B cell (primary cell): ENCODE data around the gene CASP5. TPM values are rescaled to one million over a fixed set of nuclear protein-coding genes. Genes with fewer than 3 reads are reported as not detected.
A peak's percentile ranks its signal among the peaks of the same experiment; 100 is the strongest.

Source experiments
- ATAC-seq: fragments of 200-7000 bp; cut with Tn5 transposase; one replicate; pipeline ENCODE4 v1.10.0; 2021; ENCODE audit warnings: low read depth, mild to moderate bottlenecking, moderate number of reproducible peaks, moderate library complexity
- CTCF ChIA-PET: fragments of 350-600 bp; sonication (Branson Sonifier 250); formaldehyde crosslinking; loops from one replicate; lab custom pipeline; 2021; ENCODE audit warnings: antibody characterized with exemption, inconsistent platforms; lab: Charles Lee
- POLR2A ChIA-PET: fragments of 350-600 bp; sonication (Branson Sonifier 250); formaldehyde crosslinking; loops from one replicate; lab custom pipeline; 2021; ENCODE audit warnings: antibody characterized with exemption; lab: Charles Lee
- DNase-seq: peaks from one replicate; pipeline ENCODE4 v3.0.0; 2013
- H2AFZ ChIP-seq: 2 replicates; pipeline ENCODE4 v1.6.1; 2012; ENCODE audit warnings: mild to moderate bottlenecking, low read depth, low read length; ENCODE audit not compliant: insufficient read depth, poor library complexity, severe bottlenecking
- H3K27ac ChIP-seq, 2 donors: 1 replicate in 1 of 2; 2 replicates in 1 of 2; pipeline ENCODE4 v1.5.1; 2012 to 2013; ENCODE audit warnings: low read length in 2 of 2, mild to moderate bottlenecking in 2 of 2, moderate library complexity in 1 of 2
- H3K27me3 ChIP-seq, 4 experiments: fragments of 200-600 bp in 1 of 4; sonication (generic) in 1 of 4; replicated peaks in 1 of 4; 1 replicate in 2 of 4; 2 replicates in 2 of 4; pipeline versions ENCODE4 v1.6.1 to v1.7.0; 2013 to 2016; ENCODE audit warnings: low read length in 3 of 4, mild to moderate bottlenecking in 2 of 4, mixed read lengths in 1 of 4, moderate library complexity in 1 of 4; ENCODE audit not compliant: insufficient read depth in 4 of 4, control insufficient read depth in 3 of 4; ENCODE audit errors: control extremely low read depth in 1 of 4
- H3K36me3 ChIP-seq, 2 experiments: replicated peaks in 1 of 2; 1 replicate in 1 of 2; 2 replicates in 1 of 2; pipeline versions ENCODE4 v1.6.1 to v1.7.1; 2013; ENCODE audit warnings: low read length in 1 of 2; ENCODE audit not compliant: insufficient read depth in 2 of 2, control insufficient read depth in 1 of 2; ENCODE audit errors: control extremely low read depth in 1 of 2, extremely low read depth in 1 of 2
- H3K4me1 ChIP-seq, 2 donors: fragments of 200-600 bp in 1 of 2; sonication (generic) in 1 of 2; 1 replicate in 1 of 2; 2 replicates in 1 of 2; pipeline versions ENCODE4 v1.5.1 to v1.6.1; 2013 to 2017; ENCODE audit warnings: low read length in 2 of 2; ENCODE audit not compliant: control insufficient read depth in 2 of 2, insufficient read depth in 2 of 2
- H3K4me2 ChIP-seq: replicated peaks from 2 replicates; pipeline ENCODE3; 2012; ENCODE audit warnings: mild to moderate bottlenecking, low read depth, low read length; ENCODE audit not compliant: poor library complexity, severe bottlenecking
- H3K4me3 ChIP-seq, 5 experiments: fragments of 200-600 bp in 1 of 5; sonication (generic) in 1 of 5; 1 replicate in 3 of 5; 2 replicates in 2 of 5; pipeline versions ENCODE4 v1.5.1 to v1.7.0; 2011 to 2016; ENCODE audit warnings: low read length in 4 of 5, mild to moderate bottlenecking in 4 of 5, low read depth in 2 of 5, control low read depth in 1 of 5, moderate library complexity in 1 of 5; ENCODE audit not compliant: insufficient read depth in 1 of 5; ENCODE audit errors: control extremely low read depth in 1 of 5, extremely low read depth in 1 of 5
- H3K79me2 ChIP-seq: fragments of 200-600 bp; sonication (generic); one replicate; pipeline ENCODE4 v1.6.0; 2016; ENCODE audit warnings: low read length; ENCODE audit not compliant: control insufficient read depth, insufficient read depth
- H3K9ac ChIP-seq: fragments of 200-600 bp; sonication (generic); 2 replicates; pipeline ENCODE4 v1.6.1; 2017; ENCODE audit warnings: mild to moderate bottlenecking, low read length, moderate library complexity
- H3K9me3 ChIP-seq, 3 donors: one replicate each; pipeline versions ENCODE4 v1.6.1 to v1.7.1; 2013; ENCODE audit warnings: low read length in 2 of 3; ENCODE audit not compliant: control insufficient read depth in 2 of 3, insufficient read depth in 1 of 3; ENCODE audit errors: control extremely low read depth in 1 of 3
- H4K20me1 ChIP-seq: 2 replicates; pipeline ENCODE4 v1.6.0; 2012; ENCODE audit warnings: mild to moderate bottlenecking, low read length; ENCODE audit not compliant: insufficient read depth, control insufficient read depth, poor library complexity, severe bottlenecking
- H3K27ac Mint-ChIP-seq: one replicate; pipeline ENCODE4 v1.8.0; 2021; ENCODE audit warnings: mixed read lengths
- H3K27me3 Mint-ChIP-seq: one replicate; pipeline ENCODE4 v1.8.0; 2021; ENCODE audit warnings: mixed read lengths
- H3K4me1 Mint-ChIP-seq: one replicate; pipeline ENCODE4 v1.8.0; 2021; ENCODE audit warnings: mixed read lengths
- H3K4me3 Mint-ChIP-seq: one replicate; pipeline ENCODE4 v1.8.0; 2021; ENCODE audit warnings: mixed read lengths
- H3K9me3 Mint-ChIP-seq: one replicate; pipeline ENCODE4 v1.8.0; 2022; ENCODE audit warnings: mixed read lengths; ENCODE audit not compliant: insufficient read depth
- EZH2 ChIP-seq: IDR thresholded peaks from 2 replicates; pipeline ENCODE4 v1.6.1; 2012; ENCODE audit warnings: borderline replicate concordance, low read depth, mild to moderate bottlenecking, moderate library complexity, low read length; ENCODE audit not compliant: insufficient read depth, poor library complexity, severe bottlenecking
- WGBS: methylation state at CpG from one replicate; pipeline ENCODE4 v1.1.5; 2013; ENCODE audit warnings: missing lambda C conversion rate; ENCODE audit not compliant: insufficient coverage; 5-methylcytosine and 5-hydroxymethylcytosine counted together
- intact Hi-C: fragments of 100-400 bp; cut with micrococcal nuclease; formaldehyde crosslinking; loops from one replicate; pipeline ENCODE4 v1.10.0; 2022
- polyA plus RNA-seq: library from polyadenylated mRNA; depleted of rRNA; stranded (reverse); fragments of >200 nt; gene quantifications from 2 replicates; pipeline ENCODE4 v1.2.3, GENCODE V29; 2012
- total RNA-seq, 2 donors: library from RNA; stranded (reverse); fragments of 120-200 nt in 1 of 2; gene quantifications; 1 replicate in 1 of 2; 2 replicates in 1 of 2; pipeline versions ENCODE4 v1.2.3 to v1.2.4, GENCODE V29; 2013 to 2022
- TF ChIP-seq, protein P1 (sequence below): fragments of 200-600 bp; IDR thresholded peaks from one replicate; pipeline ENCODE4 v1.8.0; 2022; ENCODE audit warnings: antibody characterized with exemption, mild to moderate bottlenecking

The CASP5 gene
- total and polyA plus RNA-seq, 2 donors (not counting 1 experiment from before 2014, with no cell fraction given): 0.09 TPM; not detected in 1

DNA sequence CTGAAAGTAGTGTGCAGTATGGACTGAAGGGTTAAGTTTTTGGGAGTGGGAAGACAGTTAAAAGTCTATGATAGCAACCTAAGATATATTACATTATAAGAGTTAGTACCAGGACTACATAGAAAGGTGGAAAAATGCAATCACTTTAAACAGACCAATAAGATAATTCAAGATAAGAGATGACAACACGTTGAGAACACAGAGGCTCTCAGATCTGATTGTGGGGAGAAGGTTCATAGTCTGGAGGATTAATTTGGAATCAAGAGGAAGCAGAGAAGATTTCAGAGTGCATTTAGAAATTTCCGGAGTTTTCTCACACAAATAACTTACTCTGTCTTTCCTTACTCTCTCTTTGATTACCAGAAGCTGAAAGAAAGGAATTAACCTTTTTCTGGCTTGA lies 441 bp downstream of the CASP5 start:
- peaks cover 27% of the 10 kb centered on the region for H3K4me1 Mint-ChIP-seq
- no peaks in the 10 kb centered on the region for H3K27me3 Mint-ChIP-seq
- Histone ChIP-seq H3K27ac (peak overlapping the region in 1 of 2 donors; percentile 40), H3K79me2 (no peaks in the 10 kb centered on the region), H3K9me3 (no peaks in the 10 kb centered on the region), H3K27me3 (no peaks in the 10 kb centered on the region), H2AFZ (no peak overlapping the region), H3K4me2 (peak overlapping the region; percentile 39), H3K4me3 (no peak overlapping the region), H3K4me1 (peaks cover 11 to 17% of the 10 kb centered on the region in 2 donors), H3K9ac (no peak overlapping the region), H3K36me3 (peaks cover 6 to 20% of the 10 kb centered on the region in 2 experiments), H4K20me1 (no peaks in the 10 kb centered on the region)
- no CpG with 5 or more reads among the region's 2 CpGs for WGBS
- ChIA-PET POLR2A (interaction anchor here (0.8 kb wide), 1 partner anchor 11 kb away, joined by 3 read pairs; no protein-coding TSS in a partner anchor), CTCF (no interaction called here)
- DNase-seq: no peak
- H3K4me3 Mint-ChIP-seq: no peak overlapping the region
- no peaks in the 10 kb centered on the region for H3K9me3 Mint-ChIP-seq
- intact Hi-C loops: no loop called here
- peak overlapping the region; percentile 23 for H3K27ac Mint-ChIP-seq
- no peak for ATAC-seq
- no peak for TF ChIP-seq EZH2
- TF ChIP-seq, protein P1, sequence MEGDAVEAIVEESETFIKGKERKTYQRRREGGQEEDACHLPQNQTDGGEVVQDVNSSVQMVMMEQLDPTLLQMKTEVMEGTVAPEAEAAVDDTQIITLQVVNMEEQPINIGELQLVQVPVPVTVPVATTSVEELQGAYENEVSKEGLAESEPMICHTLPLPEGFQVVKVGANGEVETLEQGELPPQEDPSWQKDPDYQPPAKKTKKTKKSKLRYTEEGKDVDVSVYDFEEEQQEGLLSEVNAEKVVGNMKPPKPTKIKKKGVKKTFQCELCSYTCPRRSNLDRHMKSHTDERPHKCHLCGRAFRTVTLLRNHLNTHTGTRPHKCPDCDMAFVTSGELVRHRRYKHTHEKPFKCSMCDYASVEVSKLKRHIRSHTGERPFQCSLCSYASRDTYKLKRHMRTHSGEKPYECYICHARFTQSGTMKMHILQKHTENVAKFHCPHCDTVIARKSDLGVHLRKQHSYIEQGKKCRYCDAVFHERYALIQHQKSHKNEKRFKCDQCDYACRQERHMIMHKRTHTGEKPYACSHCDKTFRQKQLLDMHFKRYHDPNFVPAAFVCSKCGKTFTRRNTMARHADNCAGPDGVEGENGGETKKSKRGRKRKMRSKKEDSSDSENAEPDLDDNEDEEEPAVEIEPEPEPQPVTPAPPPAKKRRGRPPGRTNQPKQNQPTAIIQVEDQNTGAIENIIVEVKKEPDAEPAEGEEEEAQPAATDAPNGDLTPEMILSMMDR: no peak

DNA sequence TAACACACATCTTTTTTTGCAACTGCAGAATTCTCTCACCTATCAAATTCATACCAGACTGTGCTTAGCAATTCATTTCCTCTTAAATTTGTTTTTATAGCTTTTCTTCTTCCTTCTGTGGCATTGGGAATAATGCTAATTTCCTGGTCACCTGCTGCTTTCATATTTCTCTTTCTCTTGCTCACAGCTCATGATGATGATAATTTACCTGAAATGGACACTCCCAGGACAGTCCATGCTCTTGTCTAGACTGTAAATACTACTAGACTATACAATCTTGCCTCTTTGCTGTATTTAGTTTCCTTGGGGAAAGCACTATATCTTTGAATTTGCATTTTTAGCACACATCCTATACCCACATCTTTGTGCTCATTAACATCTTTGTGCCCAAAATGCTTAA lies 15.5 kb downstream of the CASP5 start:
- Mint-ChIP-seq H3K27ac (no peak overlapping the region), H3K4me3 (no peak overlapping the region), H3K4me1 (no peaks in the 10 kb centered on the region), H3K9me3 (no peaks in the 10 kb centered on the region), H3K27me3 (no peaks in the 10 kb centered on the region)
- H3K4me3 ChIP-seq: no peak overlapping the region
- no peaks in the 10 kb centered on the region for H3K79me2 ChIP-seq
- H3K4me1 ChIP-seq: no peaks in the 10 kb centered on the region
- no peaks in the 10 kb centered on the region for H3K9me3 ChIP-seq
- ChIA-PET CTCF (interaction anchor here (1.9 kb wide), 1 partner anchor 10 kb away, joined by 4 read pairs; no protein-coding TSS in a partner anchor), POLR2A (no interaction called here)
- no peaks in the 10 kb centered on the region for H4K20me1 ChIP-seq
- no peak for TF ChIP-seq EZH2
- TF ChIP-seq, protein P1: no peak
- H3K27ac ChIP-seq: no peak overlapping the region
- no peak for DNase-seq
- intact Hi-C loops: no loop called here
- H2AFZ ChIP-seq: no peak overlapping the region
- H3K36me3 ChIP-seq: no peaks in the 10 kb centered on the region
- H3K27me3 ChIP-seq: no peaks in the 10 kb centered on the region
- no peak overlapping the region for H3K9ac ChIP-seq
- no peak overlapping the region for H3K4me2 ChIP-seq
- no peak for ATAC-seq
